Astrocyte (in vitro differentiated cells and primary cell): Measurements from ENCODE around the gene SLC9A5. TPM values are rescaled to one million over a fixed set of nuclear protein-coding genes. Genes with fewer than 3 reads are reported as not detected.

Source experiments
- DNase-seq: peaks from one replicate; pipeline ENCODE4 v3.0.0-alpha.2; 2010; ENCODE audit warnings: low read depth
- FAIRE-seq: peaks from 2 replicates; lab custom pipeline; 2011; peaks lifted over from hg19 to GRCh38; lab: Jason Lieb, UNC
- H2AFZ ChIP-seq: 2 replicates; pipeline ENCODE4 v1.6.0; 2012; ENCODE audit warnings: low read depth, low read length, inconsistent platforms
- H3K27ac ChIP-seq: 2 replicates; pipeline ENCODE4 v1.5.1; 2011; ENCODE audit warnings: low read depth, low read length, inconsistent platforms
- H3K27me3 ChIP-seq: 2 replicates; pipeline ENCODE4 v1.6.0; 2011; ENCODE audit warnings: low read length, inconsistent platforms; ENCODE audit not compliant: insufficient read depth
- H3K36me3 ChIP-seq: 2 replicates; pipeline ENCODE4 v1.5.1; 2011; ENCODE audit warnings: low read length, inconsistent platforms; ENCODE audit not compliant: insufficient read depth
- H3K4me1 ChIP-seq: 2 replicates; pipeline ENCODE4 v1.5.1; 2011; ENCODE audit warnings: low read length, inconsistent platforms; ENCODE audit not compliant: insufficient read depth
- H3K4me2 ChIP-seq: 2 replicates; pipeline ENCODE4 v1.6.0; 2012; ENCODE audit warnings: low read length, inconsistent platforms
- H3K4me3 ChIP-seq: 2 replicates; pipeline ENCODE4 v1.5.1; 2011; ENCODE audit warnings: low read depth, mild to moderate bottlenecking, low read length, inconsistent platforms; ENCODE audit not compliant: insufficient read depth
- H3K79me2 ChIP-seq: 2 replicates; pipeline ENCODE4 v1.6.0; 2012; ENCODE audit warnings: mild to moderate bottlenecking, low read length, inconsistent platforms; ENCODE audit not compliant: insufficient read depth
- H3K9ac ChIP-seq: 2 replicates; pipeline ENCODE4 v1.6.0; 2012; ENCODE audit warnings: mild to moderate bottlenecking, low read length, inconsistent platforms
- H3K9me3 ChIP-seq: 2 replicates; pipeline ENCODE4 v1.5.1; 2012; ENCODE audit warnings: low read depth, mild to moderate bottlenecking, low read length, inconsistent platforms; ENCODE audit not compliant: insufficient read depth
- H4K20me1 ChIP-seq: 2 replicates; pipeline ENCODE4 v1.6.0; 2012; ENCODE audit warnings: low read length, inconsistent platforms; ENCODE audit not compliant: insufficient read depth
- H3K27ac Mint-ChIP-seq: one replicate; pipeline ENCODE4 v1.8.0; 2021; ENCODE audit warnings: mild to moderate bottlenecking, mixed read lengths; ENCODE audit not compliant: unreplicated experiment
- H3K27me3 Mint-ChIP-seq: one replicate; pipeline ENCODE4 v1.8.0; 2021; ENCODE audit warnings: low read depth, mixed read lengths; ENCODE audit not compliant: unreplicated experiment
- H3K36me3 Mint-ChIP-seq: one replicate; pipeline ENCODE4 v1.8.0; 2021; ENCODE audit warnings: low read depth, mixed read lengths; ENCODE audit not compliant: unreplicated experiment
- H3K4me1 Mint-ChIP-seq: one replicate; pipeline ENCODE4 v1.8.0; 2021; ENCODE audit warnings: low read depth, mixed read lengths; ENCODE audit not compliant: unreplicated experiment
- H3K4me3 Mint-ChIP-seq: one replicate; pipeline ENCODE4 v1.8.0; 2021; ENCODE audit warnings: mild to moderate bottlenecking, moderate library complexity, mixed read lengths; ENCODE audit not compliant: unreplicated experiment
- H3K9me3 Mint-ChIP-seq: one replicate; pipeline ENCODE4 v1.8.0; 2021; ENCODE audit warnings: mild to moderate bottlenecking, mixed read lengths; ENCODE audit not compliant: unreplicated experiment
- CTCF ChIP-seq: IDR thresholded peaks from 2 replicates; pipeline ENCODE4 v1.5.1; 2011; ENCODE audit warnings: low read depth, mild to moderate bottlenecking, inconsistent platforms, low read length, moderate library complexity; ENCODE audit not compliant: insufficient read depth
- EZH2 ChIP-seq: IDR thresholded peaks from 2 replicates; pipeline ENCODE4 v1.6.1; 2012; ENCODE audit warnings: mild to moderate bottlenecking, low read length, inconsistent platforms; ENCODE audit not compliant: insufficient read depth
- total RNA-seq: library from RNA; stranded (reverse); gene quantifications from 2 replicates; pipeline ENCODE4 v1.2.1, GENCODE V29; 2021

The SLC9A5 gene
- total RNA-seq, 1 donor from 2014 or later = 2.5 TPM

DNA sequence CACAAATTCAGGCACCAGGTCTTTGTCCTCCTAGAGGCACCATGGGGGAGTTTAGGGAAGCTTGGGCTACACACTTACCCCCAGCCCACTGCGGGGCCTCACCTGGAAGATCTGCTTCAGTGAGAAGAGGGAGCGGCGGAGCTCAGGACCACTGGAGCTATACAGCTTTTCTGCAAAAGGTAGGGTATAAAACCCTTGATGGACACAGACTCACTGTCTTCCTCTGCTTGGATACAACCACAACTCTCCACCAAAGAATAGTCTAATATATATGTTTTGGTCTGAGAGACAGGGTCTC is 10.6 kb upstream of the SLC9A5 start:
- Histone ChIP-seq H2AFZ (no peak overlapping the region), H3K4me2 (no peak overlapping the region), H3K9me3 (no peaks in the 10 kb centered on the region), H4K20me1 (no peaks in the 10 kb centered on the region), H3K4me1 (peaks cover 23% of the 10 kb centered on the region), H3K36me3 (peaks cover 27% of the 10 kb centered on the region), H3K79me2 (peaks cover 38% of the 10 kb centered on the region), H3K27ac (no peak overlapping the region), H3K9ac (no peak overlapping the region), H3K27me3 (no peaks in the 10 kb centered on the region), H3K4me3 (no peak overlapping the region)
- H3K27me3 Mint-ChIP-seq = no peaks in the 10 kb centered on the region
- no peak overlapping the region for H3K27ac Mint-ChIP-seq
- peaks cover 27% of the 10 kb centered on the region for H3K4me1 Mint-ChIP-seq
- H3K4me3 Mint-ChIP-seq = no peak overlapping the region
- no peak for TF ChIP-seq CTCF
- no peak for TF ChIP-seq EZH2
- no peaks in the 10 kb centered on the region for H3K9me3 Mint-ChIP-seq
- no peak for DNase-seq
- FAIRE-seq = no peak
- H3K36me3 Mint-ChIP-seq = peaks cover 32% of the 10 kb centered on the region

DNA sequence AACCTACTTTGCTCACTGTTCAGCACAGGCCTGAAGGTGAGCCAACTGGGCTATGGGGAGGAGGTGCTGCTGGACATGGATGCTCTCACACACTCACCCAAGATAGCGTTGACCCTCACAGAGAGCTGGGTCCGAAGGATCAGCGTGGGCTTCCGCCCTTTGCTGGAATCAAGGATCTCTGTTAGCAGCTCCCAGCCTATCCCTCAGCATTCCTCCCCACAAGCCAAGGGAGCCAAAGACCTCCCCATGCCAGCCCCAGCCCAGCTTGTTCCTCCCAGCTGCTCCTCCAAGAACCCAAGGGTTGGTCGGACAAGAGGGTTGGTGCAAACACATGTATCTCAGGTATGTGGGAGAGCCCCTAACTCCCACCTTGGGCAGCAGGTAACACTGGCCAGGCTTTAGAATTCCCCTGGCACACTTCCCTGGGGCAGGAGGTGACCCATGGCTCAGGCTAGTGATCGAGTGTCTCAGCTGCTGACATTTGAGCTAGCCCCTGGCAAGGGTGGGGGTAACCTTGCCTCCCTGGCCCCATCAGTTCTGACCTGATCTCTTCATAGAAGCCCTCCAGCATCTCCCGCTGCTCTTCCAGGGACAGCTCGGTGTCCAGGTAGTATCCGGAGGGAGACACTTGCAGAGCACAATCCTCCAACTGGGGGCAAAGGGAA is 9.8 kb upstream of the SLC9A5 start:
- H3K4me3 Mint-ChIP-seq = no peak overlapping the region
- H3K4me2 ChIP-seq = no peak overlapping the region
- no peaks in the 10 kb centered on the region for H3K27me3 ChIP-seq
- no peak overlapping the region for H3K4me3 ChIP-seq
- no peak overlapping the region for H3K27ac ChIP-seq
- H3K36me3 Mint-ChIP-seq = peaks cover 32% of the 10 kb centered on the region
- H3K4me1 Mint-ChIP-seq = peaks cover 28% of the 10 kb centered on the region
- FAIRE-seq (no peak), DNase-seq (no peak)
- no peak overlapping the region for H2AFZ ChIP-seq
- H3K36me3 ChIP-seq = peaks cover 27% of the 10 kb centered on the region
- H3K27me3 Mint-ChIP-seq = no peaks in the 10 kb centered on the region
- peaks cover 46% of the 10 kb centered on the region for H3K79me2 ChIP-seq
- peaks cover 29% of the 10 kb centered on the region for H3K4me1 ChIP-seq
- TF ChIP-seq EZH2 = no peak
- TF ChIP-seq CTCF = no peak
- no peaks in the 10 kb centered on the region for H4K20me1 ChIP-seq
- no peaks in the 10 kb centered on the region for H3K9me3 ChIP-seq
- no peaks in the 10 kb centered on the region for H3K9me3 Mint-ChIP-seq
- peak overlapping the region; percentile 9 for H3K27ac Mint-ChIP-seq
- H3K9ac ChIP-seq = no peak overlapping the region

DNA sequence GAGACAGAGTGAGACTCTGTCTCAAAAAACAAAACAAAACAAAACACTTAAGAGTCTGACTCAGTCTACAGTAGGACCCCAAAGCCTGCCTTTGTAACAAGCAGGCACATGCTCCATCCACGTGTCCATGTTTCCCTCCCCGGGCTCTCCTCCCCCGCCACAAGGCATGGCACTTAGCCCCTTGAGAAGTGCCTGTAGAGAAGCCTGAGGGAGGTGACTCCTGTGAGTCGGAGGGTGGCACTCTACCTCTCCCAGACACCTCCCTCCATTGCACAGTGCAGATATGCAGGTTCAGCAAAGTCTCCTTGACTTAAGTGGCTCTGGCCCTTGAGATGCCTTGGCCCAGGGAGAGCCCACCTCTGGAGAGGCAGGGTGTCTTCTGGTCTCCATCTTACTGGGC is 8.3 kb upstream of the SLC9A5 start:
- DNase-seq (peak; percentile 29), FAIRE-seq (no peak)
- peaks cover 56% of the 10 kb centered on the region for H3K79me2 ChIP-seq
- Mint-ChIP-seq H3K9me3 (no peaks in the 10 kb centered on the region), H3K36me3 (peaks cover 27% of the 10 kb centered on the region), H3K4me1 (peaks cover 44% of the 10 kb centered on the region), H3K27ac (peak overlapping the region; percentile 87), H3K4me3 (peak overlapping the region; percentile 34), H3K27me3 (no peaks in the 10 kb centered on the region)
- H4K20me1 ChIP-seq = no peaks in the 10 kb centered on the region
- TF ChIP-seq CTCF = no peak
- no peak for TF ChIP-seq EZH2
- H2AFZ ChIP-seq = no peak overlapping the region
- no peak overlapping the region for H3K4me3 ChIP-seq
- H3K9ac ChIP-seq = peak overlapping the region; percentile 78
- H3K4me1 ChIP-seq = peaks cover 45% of the 10 kb centered on the region
- H3K27me3 ChIP-seq = no peaks in the 10 kb centered on the region
- H3K4me2 ChIP-seq = peak overlapping the region; percentile 44
- peak overlapping the region; percentile 91 for H3K27ac ChIP-seq
- peaks cover 27% of the 10 kb centered on the region for H3K36me3 ChIP-seq
- H3K9me3 ChIP-seq = no peaks in the 10 kb centered on the region
